HG02970 (cell line): Measurements from ENCODE around the gene PDE4A.
A peak's percentile ranks its signal among the peaks of the same experiment; 100 is the strongest.
"Not testable (repeated sequence)": the region's sequence is repeated elsewhere in the genome, so short reads cannot be mapped to it uniquely, and the experiment has no call there.

Experiments used
- ATAC-seq: cut with Tn5 transposase; IDR thresholded peaks from one replicate; pipeline ENCODE4 v1.9.1; 2021; ENCODE audit warnings: mild to moderate bottlenecking, moderate library complexity, moderate number of reproducible peaks; ENCODE audit not compliant: unreplicated experiment, low FRiP score

The PDE4A gene

DNA sequence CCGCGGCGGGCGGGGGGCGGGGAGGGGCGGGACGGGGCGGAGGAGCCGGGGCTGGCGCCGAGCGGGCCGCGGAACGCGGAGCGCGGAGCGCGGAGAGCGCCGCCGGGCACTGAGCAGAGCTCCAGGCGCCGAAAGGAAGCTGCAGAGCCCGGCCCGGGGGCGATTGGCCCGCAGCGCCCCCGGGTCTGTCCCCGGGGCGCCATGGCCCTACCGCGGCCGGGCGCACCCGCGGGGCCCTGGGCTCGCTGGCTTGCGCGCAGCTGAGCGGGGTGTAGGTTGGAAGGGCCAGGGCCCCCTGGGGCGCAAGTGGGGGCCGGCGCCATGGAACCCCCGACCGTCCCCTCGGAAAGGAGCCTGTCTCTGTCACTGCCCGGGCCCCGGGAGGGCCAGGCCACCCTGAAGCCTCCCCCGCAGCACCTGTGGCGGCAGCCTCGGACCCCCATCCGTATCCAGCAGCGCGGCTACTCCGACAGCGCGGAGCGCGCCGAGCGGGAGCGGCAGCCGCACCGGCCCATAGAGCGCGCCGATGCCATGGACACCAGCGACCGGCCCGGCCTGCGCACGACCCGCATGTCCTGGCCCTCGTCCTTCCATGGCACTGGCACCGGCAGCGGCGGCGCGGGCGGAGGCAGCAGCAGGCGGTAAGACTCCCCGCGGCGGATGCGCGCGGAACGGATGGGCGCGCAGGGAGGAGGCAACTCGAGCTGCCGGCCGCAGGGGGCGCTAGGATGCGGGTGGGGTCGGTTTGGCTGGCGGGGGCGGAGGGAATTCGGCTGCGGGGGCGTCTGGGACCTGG lies at the start of gene PDE4A:
TSS of gene PDE4A (plus strand) at position 95 of the 796 bp plus-strand sequence. CDS start at position 322, 227 bp downstream.
- no peak for ATAC-seq

DNA sequence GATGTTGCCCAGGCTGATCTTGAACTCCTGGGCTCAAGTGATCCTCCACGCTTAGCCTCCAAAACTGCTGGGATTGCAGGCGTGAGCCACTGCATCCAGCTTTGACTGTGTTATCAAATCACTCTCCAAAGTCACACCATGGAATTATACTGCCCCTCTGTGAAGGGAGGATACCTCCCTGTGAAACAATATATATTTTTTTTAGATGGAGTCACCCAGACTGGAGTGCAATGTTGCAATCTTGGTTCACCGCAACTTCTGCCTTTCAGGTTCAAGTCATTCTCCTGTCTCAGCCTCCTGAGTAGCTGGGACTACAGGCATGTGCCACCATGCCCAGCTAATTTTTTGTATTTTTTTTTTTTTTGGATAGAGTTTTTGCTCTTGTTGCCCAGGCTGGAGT lies 47.6 kb upstream of the PDE4A start:
- no peak for ATAC-seq

GRCh38 chr19:10374931-10375330 lies 45.4 kb upstream of the PDE4A start:
- no peak for ATAC-seq

DNA sequence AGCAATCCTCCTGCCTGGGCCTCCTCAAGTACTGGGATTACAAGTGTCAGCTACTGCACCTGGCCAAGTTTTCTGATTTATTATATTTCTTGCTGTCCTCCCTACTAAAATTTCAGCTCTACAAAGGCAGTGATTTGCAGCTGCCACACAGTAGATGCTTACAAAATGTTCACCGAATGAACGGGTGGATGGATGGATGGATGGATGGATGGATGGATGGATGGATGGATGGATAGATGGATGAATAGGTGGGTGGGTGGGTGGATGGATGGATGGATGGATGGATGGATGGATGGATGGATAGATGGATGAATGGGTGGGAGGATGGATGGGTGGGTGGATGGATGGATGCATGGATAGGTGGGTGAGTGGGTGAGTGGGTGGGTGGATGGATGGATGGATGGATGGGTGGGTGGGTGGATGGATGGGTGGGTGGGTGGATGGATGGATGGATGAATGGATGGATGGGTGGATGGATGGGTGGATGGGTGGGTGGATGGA lies 43.1 kb upstream of the PDE4A start:
- ATAC-seq, result not testable (repeated sequence)

DNA sequence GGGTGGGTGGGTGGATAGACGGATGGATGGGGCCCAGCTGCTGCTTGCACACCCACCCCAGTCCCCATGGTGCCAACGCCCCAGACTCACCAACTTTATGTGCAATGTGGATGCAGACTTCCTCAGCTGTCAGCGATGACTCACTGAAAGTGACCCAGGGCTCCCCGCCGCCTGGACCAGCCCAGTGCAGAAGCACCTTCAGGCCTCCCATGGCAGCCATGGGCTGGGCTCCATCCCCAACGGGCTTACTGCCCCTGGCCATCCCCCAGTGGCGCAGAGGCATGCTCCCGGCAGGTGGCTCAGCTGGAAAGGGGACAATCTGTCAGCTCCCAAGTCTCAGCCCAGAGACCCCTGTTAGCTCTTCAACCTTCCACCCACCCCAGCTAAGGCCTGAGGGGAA lies 42.2 kb upstream of the PDE4A start:
- ATAC-seq, result no peak

DNA sequence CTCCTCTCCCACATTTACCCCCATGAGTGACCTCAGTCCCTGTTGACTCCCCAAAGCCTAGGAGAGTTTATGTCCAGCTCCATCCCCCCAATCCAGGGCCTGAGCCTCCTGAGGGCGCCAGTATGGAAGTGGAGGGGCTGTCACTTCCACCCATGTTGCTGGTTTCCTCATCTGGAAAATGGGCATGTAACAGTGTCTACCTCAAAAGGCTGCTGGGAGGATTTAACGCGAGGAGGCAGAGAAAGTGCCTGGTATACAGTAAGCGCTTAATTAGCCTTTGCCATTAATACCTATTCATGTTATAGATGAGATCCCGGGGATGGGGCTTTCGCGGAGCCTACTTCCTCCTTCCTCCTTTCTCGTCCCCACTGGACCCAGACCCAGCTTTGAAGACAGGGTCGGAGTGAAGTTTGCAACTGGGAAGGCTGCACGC lies 40.4 kb upstream of the PDE4A start:
- no peak for ATAC-seq

GRCh38 chr19:10380313-10381102 lies 39.8 kb upstream of the PDE4A start, which contains the start of gene TYK2:
Gene TYK2 (minus strand): TSS chr19:10380572. CDS start chr19:10378406, 2,166 bp downstream.
- peak; percentile 90 for ATAC-seq

DNA sequence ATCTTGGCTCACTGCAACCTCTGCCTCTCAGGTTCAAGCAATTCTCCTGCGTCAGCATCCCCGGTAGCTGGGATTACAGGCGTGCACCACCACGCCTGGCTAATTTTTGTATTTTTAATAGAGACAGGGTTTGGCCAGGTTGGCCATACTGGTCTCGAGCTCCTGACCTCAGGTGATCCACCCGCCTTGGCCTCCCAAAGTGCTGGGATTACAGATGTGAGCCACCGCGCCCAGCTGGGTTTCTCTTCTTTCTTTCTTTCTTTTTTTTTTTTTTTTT lies 37.2 kb upstream of the PDE4A start:
- not testable (repeated sequence) for ATAC-seq

DNA sequence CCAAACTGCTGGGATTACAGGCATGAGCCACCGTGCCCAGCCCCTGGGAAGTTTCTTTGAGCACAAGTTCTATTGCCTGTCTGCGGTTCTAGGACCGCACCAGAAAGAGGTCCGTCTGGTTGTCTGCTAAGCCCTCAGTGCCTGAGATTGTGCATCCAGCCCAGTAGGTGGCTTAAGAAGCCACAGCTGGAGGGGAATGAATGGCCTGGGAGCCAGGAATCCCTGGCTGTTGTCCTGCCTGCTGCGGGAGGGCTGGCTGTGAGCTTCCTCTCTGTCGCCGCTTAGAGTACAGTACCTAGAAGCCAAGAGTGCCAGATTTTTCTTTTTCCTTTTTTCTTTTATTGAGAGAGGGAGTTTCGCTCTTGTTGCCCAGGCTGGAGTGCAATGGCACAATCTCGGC lies 35.8 kb upstream of the PDE4A start:
- ATAC-seq, result no peak

- ATAC-seq, result no peak
Measured at GRCh38 chr19:10388957-10389356, 31.4 kb upstream of the PDE4A start.

DNA sequence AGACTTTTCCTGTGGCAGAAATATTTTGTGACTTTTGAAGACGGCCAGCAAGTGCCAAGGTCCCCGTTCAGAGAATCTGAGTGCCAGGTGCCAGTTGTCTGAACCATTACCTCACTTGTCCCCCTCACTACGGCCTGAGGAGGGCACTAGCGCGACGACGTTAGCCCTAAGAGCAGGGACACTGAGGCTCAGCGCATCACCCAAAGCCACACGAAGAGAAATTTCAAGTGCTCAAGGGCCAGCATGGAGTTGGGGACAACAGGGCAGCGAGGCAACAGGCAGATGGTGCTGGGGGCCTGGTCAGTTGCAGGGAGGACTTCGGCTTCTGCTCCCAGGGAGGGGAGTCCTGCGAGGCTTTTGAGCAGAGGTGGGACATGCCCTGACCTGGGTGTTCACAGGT lies 30.5 kb upstream of the PDE4A start:
- no peak for ATAC-seq

- ATAC-seq, result no peak
Measured at GRCh38 chr19:10390652-10391286, 29.6 kb upstream of the PDE4A start.

DNA sequence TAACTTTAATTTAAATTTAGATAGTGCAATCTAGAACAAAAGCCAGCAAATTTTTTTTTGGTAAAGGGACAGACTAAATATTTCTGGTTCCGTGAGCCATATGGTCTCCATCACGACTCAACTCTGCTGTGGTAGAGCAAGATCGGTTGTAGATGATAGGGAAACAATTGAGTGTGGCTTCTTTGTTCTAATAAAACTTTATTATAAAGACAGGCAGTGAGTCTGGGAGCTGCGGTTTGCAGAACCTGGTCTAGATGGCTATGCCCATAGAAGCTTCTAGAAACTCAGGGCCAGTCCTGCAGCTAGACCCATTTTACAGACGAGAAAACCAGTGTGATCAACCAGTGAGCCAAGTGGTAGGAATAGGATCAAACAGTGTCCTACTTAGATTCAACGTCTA lies 28.2 kb upstream of the PDE4A start:
- ATAC-seq, result no peak

- ATAC-seq, result no peak
Measured at GRCh38 chr19:10393137-10393536, 27.2 kb upstream of the PDE4A start.

GRCh38 chr19:10395003-10395402 lies 25.3 kb upstream of the PDE4A start:
- ATAC-seq, result no peak

GRCh38 chr19:10395436-10395835 lies 24.9 kb upstream of the PDE4A start:
- ATAC-seq, result no peak

- ATAC-seq, result no peak
Measured at GRCh38 chr19:10395917-10396316, 24.4 kb upstream of the PDE4A start.

- no peak for ATAC-seq
Measured at GRCh38 chr19:10398819-10399218, 21.5 kb upstream of the PDE4A start.

DNA sequence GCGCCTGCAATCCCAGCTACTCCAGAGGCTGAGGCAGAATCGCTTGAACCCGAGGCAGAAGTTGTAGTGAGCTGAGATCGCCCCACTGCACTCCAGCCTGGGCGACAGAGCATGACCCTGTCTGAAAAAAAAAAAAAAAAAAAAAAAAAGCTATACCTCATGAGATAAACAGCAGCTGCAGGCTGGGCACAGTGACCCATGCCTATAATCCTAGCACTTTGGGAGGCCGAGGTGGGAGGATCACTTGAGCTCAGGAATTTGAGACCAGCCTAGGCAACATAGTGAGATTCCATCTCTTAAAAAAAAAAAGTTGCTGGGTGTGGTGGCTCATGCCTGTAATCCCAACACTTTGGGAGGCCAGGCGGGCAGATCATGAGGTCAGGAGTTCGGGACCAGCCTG lies 21.0 kb upstream of the PDE4A start:
- ATAC-seq, result not testable (repeated sequence)

GRCh38 chr19:10399878-10400277 lies 20.5 kb upstream of the PDE4A start:
- ATAC-seq, result no peak

DNA sequence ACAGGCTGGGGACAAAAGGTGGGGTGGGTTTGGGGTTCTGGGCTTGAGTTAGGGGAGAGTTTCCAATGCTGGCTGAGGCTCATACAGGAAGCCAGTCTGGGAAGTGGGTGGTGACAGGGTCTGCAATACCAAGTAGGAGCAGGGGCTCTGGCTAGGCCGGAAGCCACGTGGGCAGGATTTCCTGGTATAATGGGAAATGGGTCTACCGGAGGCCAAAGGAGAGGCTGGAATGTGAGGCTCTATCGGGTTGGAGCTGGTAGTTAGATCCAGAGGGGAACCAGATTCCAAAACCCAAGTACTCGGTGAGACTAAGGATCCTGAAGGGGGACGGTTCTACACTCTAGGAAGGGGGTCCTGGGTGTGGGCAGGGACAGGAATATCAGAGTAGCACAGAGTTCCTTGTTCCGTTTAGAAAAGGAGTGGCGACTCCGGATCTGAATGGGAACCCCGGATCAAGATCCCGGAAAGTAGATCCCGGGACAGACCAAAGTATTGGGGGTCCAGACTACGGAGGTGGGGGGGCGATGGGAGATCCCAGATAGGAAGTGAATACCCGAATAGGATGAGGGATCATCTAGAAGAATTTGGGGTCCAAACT lies 17.8 kb upstream of the PDE4A start:
- no peak for ATAC-seq
